ENCODE results near the gene SNTG2.

- TF ChIP-seq POLR2A (IDR thresholded peaks at IDR 0.05) = no peak
- no peak for TF ChIP-seq CTCF (IDR thresholded peaks at IDR 0.05)
Measured at GRCh38 chr2:1203772-1204171, 253.1 kb downstream of the SNTG2 start.
